HG02884 (cell line): ENCODE measurements around the gene ZP2.
"Not testable (repeated sequence)": the region's sequence is repeated elsewhere in the genome, so short reads cannot be mapped to it uniquely, and the experiment has no call there.

Source experiments
- ATAC-seq: cut with Tn5 transposase; IDR thresholded peaks from one replicate; pipeline ENCODE4 v1.9.1; 2021; ENCODE audit warnings: mild to moderate bottlenecking, moderate library complexity; ENCODE audit not compliant: unreplicated experiment

Gene ZP2

DNA sequence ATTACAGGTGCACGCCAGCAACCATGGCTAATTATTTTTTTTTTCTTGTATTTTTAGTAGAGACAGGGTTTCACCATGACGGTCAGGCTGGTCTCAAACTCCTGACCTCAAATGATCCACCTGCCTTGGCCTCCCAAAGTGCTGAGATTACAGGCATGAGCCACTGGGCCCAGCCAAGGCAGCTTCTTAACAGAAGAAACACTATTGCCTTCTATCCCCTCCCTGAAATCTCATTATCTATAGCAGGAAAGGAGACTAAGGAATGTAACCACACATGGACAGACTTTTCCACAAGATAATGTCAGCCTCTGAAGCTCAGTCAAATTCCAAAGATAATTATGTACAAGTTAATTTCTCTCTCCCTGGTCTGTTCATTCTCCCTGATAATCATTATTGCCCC is 5.7 kb upstream of the ZP2 start:
- no peak for ATAC-seq

DNA sequence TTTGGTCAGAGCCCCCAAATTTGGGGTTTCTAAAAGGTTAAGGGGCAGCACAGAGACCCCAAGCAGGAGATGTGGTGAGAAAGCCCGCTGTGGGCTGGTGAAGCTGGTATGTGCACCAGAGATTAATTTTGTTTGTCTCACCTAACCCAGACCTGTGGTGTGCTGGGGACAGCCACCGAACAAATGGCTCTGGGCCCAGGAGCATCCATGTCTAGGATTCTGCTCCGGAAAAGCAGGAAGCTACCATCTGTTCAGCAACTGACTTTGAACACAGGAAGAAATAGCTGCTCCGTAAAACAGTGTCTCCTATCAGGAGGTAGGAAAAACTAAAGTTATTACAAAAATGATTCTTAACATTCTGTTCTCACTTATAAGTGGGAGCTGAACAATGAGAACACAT is 2.7 kb upstream of the ZP2 start:
- ATAC-seq = no peak

- ATAC-seq = no peak
Observed at GRCh38 chr16:21208446-21209230, 2.7 kb downstream of the ZP2 start.

DNA sequence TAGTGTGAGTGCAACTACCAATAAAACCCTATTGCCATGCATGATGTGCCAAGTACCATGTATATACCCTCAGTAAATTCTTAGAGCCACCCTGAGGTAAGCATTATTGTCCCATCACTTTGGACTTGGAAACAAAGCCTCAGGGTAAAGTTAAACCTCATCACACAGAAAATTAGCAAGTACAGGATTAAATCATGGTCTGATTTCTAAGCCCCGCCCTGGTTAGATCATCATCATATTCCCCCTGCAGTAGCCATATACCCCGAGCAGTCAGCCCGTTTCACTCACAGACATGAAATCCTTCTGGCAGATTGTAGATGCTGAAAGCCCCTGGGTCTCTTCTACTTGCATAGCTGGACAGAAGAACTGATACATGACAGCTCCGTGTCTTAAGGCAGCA is 4.8 kb downstream of the ZP2 start:
- ATAC-seq = no peak

DNA sequence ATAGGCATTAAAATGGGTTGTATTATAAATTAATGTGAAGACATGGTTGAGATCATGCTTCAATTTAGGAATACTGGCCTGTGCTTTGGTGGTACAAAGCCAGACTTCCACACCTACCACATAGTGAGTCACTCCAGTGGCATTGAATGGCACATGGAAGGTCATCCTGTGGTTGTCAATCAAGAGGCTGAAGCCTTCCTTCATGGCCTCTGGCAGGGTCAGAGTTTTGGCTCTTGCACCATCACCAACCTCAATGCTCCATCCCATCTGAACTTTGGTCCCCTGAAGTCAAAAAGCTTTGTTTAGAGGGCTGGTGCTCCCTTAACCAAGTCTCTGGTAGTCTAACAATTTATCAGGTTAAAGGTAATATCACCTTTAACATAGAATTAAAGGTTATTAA is 6.1 kb downstream of the ZP2 start:
- no peak for ATAC-seq

- no peak for ATAC-seq
Observed at GRCh38 chr16:21203155-21203797, 8.1 kb downstream of the ZP2 start.

DNA sequence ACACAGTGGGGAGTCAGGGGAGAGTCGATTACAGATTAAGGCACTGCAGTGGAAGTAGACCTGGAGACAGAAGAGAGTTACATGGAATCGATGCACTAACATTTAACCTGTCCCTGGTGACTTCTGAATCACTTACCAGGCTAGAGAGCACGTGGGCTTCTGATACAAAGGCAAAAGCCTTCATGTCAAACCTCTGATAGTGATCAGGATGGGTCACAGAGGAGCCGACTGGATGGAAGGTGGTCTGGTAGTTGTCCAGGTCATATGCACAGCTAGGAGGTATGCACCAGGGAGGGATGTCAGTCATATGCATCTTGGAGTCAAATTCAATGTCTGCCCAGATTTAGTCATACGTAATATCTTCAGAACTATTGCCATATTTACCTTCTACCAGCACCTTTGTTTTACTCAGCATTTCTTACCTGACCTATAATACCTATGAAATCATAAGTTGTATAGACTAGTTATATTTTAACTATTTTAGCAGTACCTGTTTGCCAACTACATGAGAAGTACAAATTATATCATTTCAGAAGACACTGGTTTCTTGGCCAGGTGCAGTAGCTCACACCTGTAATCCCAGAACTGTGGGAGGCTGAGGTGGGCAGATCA is 11.7 kb downstream of the ZP2 start:
- ATAC-seq = no peak

GRCh38 chr16:21197621-21198020 is 13.8 kb downstream of the ZP2 start:
- ATAC-seq = no peak

DNA sequence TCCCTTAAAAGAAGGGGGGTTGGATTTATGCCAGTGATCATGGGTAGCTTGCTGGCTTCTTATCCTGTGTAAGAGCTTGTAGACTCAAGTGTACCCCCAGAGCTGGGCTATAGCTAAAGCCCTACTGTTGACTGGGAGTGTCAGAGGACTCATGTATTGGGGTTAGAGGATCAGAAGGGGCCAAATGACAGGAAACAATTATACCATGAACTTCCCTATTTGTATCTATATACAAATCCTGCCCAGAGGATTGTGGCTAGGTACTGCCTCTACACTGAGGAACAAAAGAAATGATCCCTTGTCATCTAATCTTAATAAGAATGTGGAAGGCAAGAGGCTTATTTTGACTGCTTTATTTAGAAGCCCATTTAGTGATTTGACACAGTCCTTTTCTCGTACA is 14.3 kb downstream of the ZP2 start:
- ATAC-seq = no peak

GRCh38 chr16:21195330-21195729 is 16.0 kb downstream of the ZP2 start:
- not testable (repeated sequence) for ATAC-seq

GRCh38 chr16:21194771-21195301 is 16.5 kb downstream of the ZP2 start:
- ATAC-seq = no peak

- ATAC-seq = no peak
Observed at GRCh38 chr16:21192991-21193390, 18.4 kb downstream of the ZP2 start.

DNA sequence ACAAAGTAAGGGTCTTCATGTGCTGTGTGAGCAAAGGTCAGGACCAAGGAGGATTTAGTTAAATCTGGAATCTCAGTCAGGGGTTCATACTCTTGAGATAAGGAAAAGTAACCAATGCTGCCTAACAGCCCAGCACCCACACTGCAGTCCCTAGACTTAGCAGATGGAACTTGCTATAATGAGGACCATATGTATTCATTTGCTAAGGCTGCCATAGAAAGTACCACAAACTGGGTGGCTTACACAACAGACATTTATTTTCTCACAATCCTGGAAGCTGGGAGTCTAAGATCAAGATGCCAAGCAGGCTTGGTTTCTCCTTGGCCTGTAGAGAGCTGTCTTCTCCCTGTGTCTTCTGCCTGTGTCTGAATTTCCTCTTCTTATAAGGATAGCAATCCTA is 20.8 kb downstream of the ZP2 start:
- ATAC-seq = no peak

DNA sequence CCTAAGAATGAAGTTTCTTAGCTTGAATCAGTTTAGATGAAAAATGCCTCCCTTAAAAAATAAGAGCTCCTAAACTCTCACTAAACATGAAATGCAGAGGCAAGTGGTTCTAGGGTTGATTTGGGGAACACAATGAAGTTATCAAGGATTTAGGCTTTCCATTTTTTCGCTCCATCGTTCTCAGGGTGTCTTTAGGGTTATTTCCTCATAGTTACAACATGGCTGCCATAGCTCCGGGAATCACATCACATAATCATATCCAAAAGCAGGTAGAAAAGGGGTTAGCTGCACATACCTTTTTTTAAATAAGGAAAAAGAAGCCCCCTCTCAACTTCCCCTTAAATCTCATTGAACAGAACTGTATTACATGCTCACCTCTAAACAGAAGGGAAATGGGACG is 21.4 kb downstream of the ZP2 start:
- no peak for ATAC-seq

- ATAC-seq = no peak
Observed at GRCh38 chr16:21189311-21189710, 22.1 kb downstream of the ZP2 start.

GRCh38 chr16:21186326-21186691 is 25.1 kb downstream of the ZP2 start:
- no peak for ATAC-seq

- no peak for ATAC-seq
Observed at GRCh38 chr16:21185659-21186325, 25.6 kb downstream of the ZP2 start.

DNA sequence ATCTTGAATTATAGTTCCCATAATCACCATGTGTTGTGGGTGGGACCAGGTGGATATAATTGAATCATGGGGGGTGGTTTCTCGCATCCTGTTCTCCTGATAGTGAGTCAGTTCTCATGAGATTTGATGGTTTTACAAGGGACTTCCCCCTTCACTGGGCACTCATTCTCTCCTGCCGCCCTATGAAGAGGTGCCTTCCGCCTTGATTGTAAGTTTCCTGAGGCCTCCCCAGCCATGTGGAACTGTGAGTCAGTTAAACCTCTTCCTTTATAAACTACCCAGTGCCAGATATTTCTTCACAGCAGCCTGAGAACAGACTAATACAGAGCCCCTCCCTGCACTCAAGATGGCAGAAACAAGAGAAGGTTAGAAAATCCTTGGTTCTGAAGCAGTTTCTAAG is 26.5 kb downstream of the ZP2 start:
- no peak for ATAC-seq

DNA sequence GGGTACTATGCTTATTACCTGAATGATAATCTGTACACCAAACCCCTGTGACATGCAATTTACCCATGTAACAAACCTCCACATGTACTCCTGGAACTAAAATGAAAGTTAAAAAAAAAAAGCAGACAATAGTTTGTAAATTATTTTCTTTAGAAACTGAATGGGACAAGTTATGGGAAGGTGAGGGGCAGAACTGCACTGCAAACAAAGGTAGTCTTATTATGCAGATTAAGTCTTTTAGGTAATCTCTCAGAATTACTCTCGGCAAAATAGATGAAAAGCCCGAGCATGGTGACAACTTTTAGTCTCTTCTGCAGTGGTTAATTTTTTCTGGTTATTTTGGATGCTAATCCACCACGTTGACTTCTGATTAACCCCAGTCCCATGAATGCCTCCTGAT is 27.4 kb downstream of the ZP2 start:
- no peak for ATAC-seq

GRCh38 chr16:21179983-21180365 is 31.4 kb downstream of the ZP2 start:
- no peak for ATAC-seq

GRCh38 chr16:21179126-21179982 is 32.0 kb downstream of the ZP2 start:
- no peak for ATAC-seq
